Placental epithelial cell (primary cell): ENCODE results near the gene ATAD2B. TPM values are rescaled to one million over a fixed set of nuclear protein-coding genes. Genes with fewer than 3 reads are reported as not detected.

Experiments
- total RNA-seq: library from RNA; depleted of rRNA; stranded (reverse); fragments of >200 nt; gene quantifications from 2 replicates; pipeline ENCODE4 v1.2.3, GENCODE V29; 2012

The ATAD2B gene
- 13.2 and 21.6 TPM in 2 replicates for total RNA-seq

GRCh38 chr2:23926750-23927571 lies at the start of gene ATAD2B:
Gene ATAD2B, minus strand, starts transcription at chr2:23927123. Its CDS starts 353 bp downstream, at chr2:23926770.

GRCh38 chr2:23939987-23940717 lies 13.2 kb upstream of the ATAD2B start, which contains the start of gene UBXN2A:
Gene UBXN2A, plus strand, starts transcription at chr2:23940463. Its CDS starts 17,852 bp downstream, at chr2:23958315.

Other genes starting within 250 kb of the ATAD2B start
- 11.1 and 14.5 TPM in 2 replicates for gene UBXN2A, start 13.3 kb upstream of the ATAD2B start, total RNA-seq
- gene MFSD2B, start 83.0 kb upstream of the ATAD2B start, total RNA-seq = under 0.01 TPM in 1 of 2 replicates, not detected in the other
- 5.1 and 9.1 TPM in 2 replicates for gene WDCP, start 120.3 kb upstream of the ATAD2B start, total RNA-seq
- gene FKBP1B, start 122.6 kb upstream of the ATAD2B start, total RNA-seq = 17.5 and 41.6 TPM in 2 replicates
- gene SF3B6, start 149.2 kb upstream of the ATAD2B start, total RNA-seq = 102 and 156 TPM in 2 replicates
- 171 and 188 TPM in 2 replicates for gene TP53I3, start 157.7 kb upstream of the ATAD2B start, total RNA-seq
- 2.4 TPM in 2 replicates for gene PFN4, start 196.2 kb upstream of the ATAD2B start, total RNA-seq
- gene FAM228B, start 196.3 kb upstream of the ATAD2B start, total RNA-seq = 5.1 and 13.7 TPM in 2 replicates
- gene FAM228A, start 247.9 kb upstream of the ATAD2B start, total RNA-seq = 1.6 and 3.9 TPM in 2 replicates